Endothelial cell of umbilical vein (primary cell): Measurements from ENCODE around the gene ZNF850. TPM values are rescaled to one million over a fixed set of nuclear protein-coding genes. Genes with fewer than 3 reads are reported as not detected.

Experiments used
- BruUV-seq: library from RNA; stranded (reverse); fragments of 400-500 nt; replicated peaks from 2 replicates; lab custom pipeline; 2021; lab: Mats Ljungman, UMichigan
- CTCF ChIA-PET: fragments of 300-600, 350-600 bp; sonication (Branson Sonifier 250); formaldehyde crosslinking; loops from one replicate; lab custom pipeline; 2021; ENCODE audit warnings: antibody characterized with exemption, inconsistent platforms; lab: Charles Lee
- POLR2A ChIA-PET: fragments of 300-600, 350-600 bp; sonication (Branson Sonifier 250); formaldehyde crosslinking; loops from one replicate; lab custom pipeline; 2021; ENCODE audit warnings: antibody characterized with exemption, inconsistent platforms; lab: Charles Lee
- DNase-seq: peaks from one replicate; pipeline ENCODE4 v3.0.0-alpha.2; 2011; ENCODE audit warnings: low read depth, low spot score
- FAIRE-seq: peaks from 2 replicates; lab custom pipeline; 2011; peaks lifted over from hg19 to GRCh38; lab: Jason Lieb, UNC
- H2AFZ ChIP-seq: 2 replicates; pipeline ENCODE4 v1.6.0; 2012; ENCODE audit warnings: low read depth, low read length, control low read depth, inconsistent platforms
- H3K27ac ChIP-seq: 2 replicates; pipeline ENCODE4 v1.5.1; 2011; ENCODE audit warnings: low read depth, mild to moderate bottlenecking, control low read depth, low read length, moderate library complexity; ENCODE audit not compliant: insufficient read depth
- H3K27me3 ChIP-seq, 2 experiments: 2 replicates each; pipeline versions ENCODE4 v1.6.0 to v1.6.1; 2011; ENCODE audit warnings: low read length in 2 of 2, mixed read lengths in 1 of 2; ENCODE audit not compliant: control insufficient read depth in 2 of 2, insufficient read depth in 2 of 2
- H3K36me3 ChIP-seq, 2 experiments: 2 replicates in 1 of 2; 3 replicates in 1 of 2; pipeline ENCODE4 v1.5.1; 2011; ENCODE audit warnings: low read length in 2 of 2, mild to moderate bottlenecking in 1 of 2, moderate library complexity in 1 of 2; ENCODE audit not compliant: control insufficient read depth in 2 of 2, insufficient read depth in 2 of 2; ENCODE audit errors: extremely low read depth in 1 of 2
- H3K4me1 ChIP-seq: 3 replicates; pipeline ENCODE4 v1.5.1; 2011; ENCODE audit warnings: mild to moderate bottlenecking, low read length; ENCODE audit not compliant: control insufficient read depth, insufficient read depth; ENCODE audit errors: extremely low read depth
- H3K4me2 ChIP-seq: 2 replicates; pipeline ENCODE4 v1.6.1; 2011; ENCODE audit warnings: low read length, control low read depth, mixed read lengths; ENCODE audit not compliant: insufficient read depth
- H3K4me3 ChIP-seq, 3 experiments: fragments of 200-600 bp in 1 of 3; sonication (generic), shearing (Covaris generic) in 1 of 3; replicated peaks in 1 of 3; 2 replicates each; pipeline ENCODE4 v1.5.1; 2011 to 2016; ENCODE audit warnings: control low read depth in 3 of 3, low read length in 3 of 3, mild to moderate bottlenecking in 2 of 3, inconsistent platforms in 1 of 3, low read depth in 1 of 3, moderate library complexity in 1 of 3; ENCODE audit not compliant: insufficient read depth in 1 of 3
- H3K79me2 ChIP-seq: 2 replicates; pipeline ENCODE4 v1.6.0; 2012; ENCODE audit warnings: low read length, inconsistent platforms; ENCODE audit not compliant: control insufficient read depth, insufficient read depth
- H3K9ac ChIP-seq: replicated peaks from 2 replicates; pipeline ENCODE3; 2011; ENCODE audit warnings: low read length, control low read depth; ENCODE audit not compliant: insufficient read depth; ENCODE audit errors: extremely low read depth
- H3K9me1 ChIP-seq: replicated peaks from 3 replicates; pipeline ENCODE4 v1.6.0; 2011; ENCODE audit warnings: mild to moderate bottlenecking, low read length; ENCODE audit not compliant: control insufficient read depth, insufficient read depth; ENCODE audit errors: extremely low read depth
- H3K9me3 ChIP-seq: replicated peaks from 2 replicates; pipeline ENCODE4 v1.5.1; 2012; ENCODE audit warnings: low read length, inconsistent platforms; ENCODE audit not compliant: control insufficient read depth, insufficient read depth
- H4K20me1 ChIP-seq: replicated peaks from 2 replicates; pipeline ENCODE3; 2011; ENCODE audit warnings: mild to moderate bottlenecking, low read length; ENCODE audit not compliant: control insufficient read depth, insufficient read depth; ENCODE audit errors: extremely low read depth
- EZH2 ChIP-seq: IDR thresholded peaks from 2 replicates; pipeline ENCODE4 v1.6.1; 2012; ENCODE audit warnings: borderline replicate concordance, low read depth, mild to moderate bottlenecking, moderate library complexity, low read length, inconsistent platforms; ENCODE audit not compliant: severe bottlenecking
- FOS ChIP-seq: IDR thresholded peaks from 2 replicates; pipeline ENCODE4 v1.6.1; 2011; ENCODE audit warnings: mild to moderate bottlenecking, low read length, moderate library complexity, borderline replicate concordance; ENCODE audit not compliant: insufficient read depth
- GATA2 ChIP-seq: IDR thresholded peaks from 2 replicates; pipeline ENCODE4 v1.7.0; 2011; ENCODE audit warnings: low read depth, mild to moderate bottlenecking, moderate library complexity, mixed read lengths, low read length; ENCODE audit not compliant: insufficient read length, insufficient read depth
- MAX ChIP-seq: IDR thresholded peaks from 2 replicates; pipeline ENCODE4 v1.6.1; 2011; ENCODE audit not compliant: insufficient read depth, insufficient read length
- MYC ChIP-seq: IDR thresholded peaks from one replicate; pipeline ENCODE4 v1.6.1; 2011; ENCODE audit warnings: mild to moderate bottlenecking, low read depth, low read length
- POLR2A ChIP-seq: IDR thresholded peaks from 2 replicates; pipeline ENCODE4 v1.6.1; 2012; ENCODE audit warnings: low read depth, mild to moderate bottlenecking, control low read depth, low read length
- POLR2AphosphoS5 ChIP-seq: IDR thresholded peaks from 2 replicates; pipeline ENCODE4 v1.6.1; 2012; ENCODE audit warnings: low read depth, mild to moderate bottlenecking, control low read depth, low read length, moderate library complexity; ENCODE audit not compliant: insufficient read depth
- dilution Hi-C: fragments of 300-500 bp; cut with MboI; formaldehyde crosslinking; loops from one replicate; pipeline ENCODE4 v1.15.0; 2019; ENCODE audit warnings: low sequenced_read_pairs; ENCODE audit not compliant: extremely low pct_ligation_motif_present
- intact Hi-C: fragments of 100-400 bp; cut with micrococcal nuclease; formaldehyde crosslinking; loops from one replicate; pipeline ENCODE4 v1.10.0; 2022
- polyA plus RNA-seq, 4 experiments: library from polyadenylated mRNA; depleted of rRNA in 3 of 4; stranded (reverse) in 3 of 4; unstranded in 1 of 4; fragments of >200 nt; gene quantifications; 2 replicates each; pipeline versions ENCODE4 v1.2.1 to v1.2.3, GENCODE V29; 2011 to 2012; ENCODE audit warnings: missing spikeins in 1 of 4
- total RNA-seq: library from RNA; stranded (reverse); gene quantifications from 2 replicates; pipeline ENCODE4 v1.2.3, GENCODE V29; 2021
- TF ChIP-seq, protein P1 (sequence below), 2 donors: IDR thresholded peaks; 1 replicate in 1 of 2; 2 replicates in 1 of 2; pipeline ENCODE4 v1.5.1; 2011; ENCODE audit warnings: low read length in 2 of 2, mild to moderate bottlenecking in 2 of 2, moderate library complexity in 2 of 2, control low read depth in 1 of 2, inconsistent platforms in 1 of 2, low read depth in 1 of 2; ENCODE audit not compliant: insufficient read depth in 1 of 2; ENCODE audit errors: extremely low read depth in 1 of 2

The ZNF850 gene
- total and polyA plus RNA-seq, 2 donors (not counting 3 experiments of a cell fraction or from before 2014, with no cell fraction given): 0.98 to 4.5 TPM

DNA sequence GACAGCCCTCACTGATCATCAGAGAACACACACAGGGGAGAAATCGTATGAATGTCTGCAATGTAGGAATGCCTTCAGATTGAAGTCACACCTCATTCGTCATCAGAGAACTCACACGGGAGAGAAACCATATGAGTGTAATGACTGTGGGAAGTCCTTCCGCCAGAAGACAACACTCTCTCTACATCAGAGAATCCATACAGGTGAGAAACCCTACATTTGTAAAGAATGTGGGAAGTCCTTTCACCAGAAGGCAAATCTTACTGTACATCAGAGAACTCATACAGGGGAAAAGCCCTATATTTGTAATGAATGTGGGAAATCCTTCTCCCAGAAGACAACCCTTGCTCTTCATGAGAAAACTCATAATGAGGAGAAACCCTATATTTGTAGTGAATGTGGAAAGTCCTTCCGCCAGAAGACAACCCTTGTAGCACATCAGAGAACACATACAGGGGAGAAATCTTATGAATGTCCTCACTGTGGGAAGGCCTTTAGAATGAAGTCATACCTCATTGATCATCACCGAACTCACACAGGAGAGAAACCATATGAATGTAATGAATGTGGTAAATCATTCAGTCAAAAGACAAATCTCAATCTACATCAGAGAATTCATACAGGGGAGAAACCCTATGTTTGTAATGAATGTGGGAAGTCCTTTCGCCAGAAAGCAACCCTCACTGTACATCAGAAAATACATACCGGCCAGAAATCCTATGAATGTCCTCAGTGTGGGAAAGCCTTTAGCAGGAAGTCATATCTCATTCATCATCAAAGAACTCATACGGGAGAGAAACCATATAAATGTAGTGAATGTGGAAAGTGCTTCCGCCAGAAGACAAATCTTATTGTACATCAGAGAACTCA lies 52.7 kb downstream of the ZNF850 start:
- no peak overlapping the region for H2AFZ ChIP-seq
- H3K4me1 ChIP-seq: no peaks in the 10 kb centered on the region
- dilution Hi-C loops (no loop called here), intact Hi-C loops (no loop called here)
- no peaks in the 10 kb centered on the region for H4K20me1 ChIP-seq
- H3K27me3 ChIP-seq: no peaks in the 10 kb centered on the region
- peaks cover 9 to 21% of the 10 kb centered on the region in 2 experiments for H3K36me3 ChIP-seq
- no peak for FAIRE-seq
- ChIA-PET CTCF (no interaction called here), POLR2A (no interaction called here)
- H3K27ac ChIP-seq: no peak overlapping the region
- H3K9me3 ChIP-seq: peaks cover 26% of the 10 kb centered on the region
- DNase-seq: peak; percentile 14
- no peak overlapping the region for H3K9ac ChIP-seq
- TF ChIP-seq POLR2A (no peak), EZH2 (no peak), POLR2AphosphoS5 (no peak), MYC (no peak), MAX (no peak), GATA2 (no peak), FOS (no peak)
- TF ChIP-seq, protein P1, sequence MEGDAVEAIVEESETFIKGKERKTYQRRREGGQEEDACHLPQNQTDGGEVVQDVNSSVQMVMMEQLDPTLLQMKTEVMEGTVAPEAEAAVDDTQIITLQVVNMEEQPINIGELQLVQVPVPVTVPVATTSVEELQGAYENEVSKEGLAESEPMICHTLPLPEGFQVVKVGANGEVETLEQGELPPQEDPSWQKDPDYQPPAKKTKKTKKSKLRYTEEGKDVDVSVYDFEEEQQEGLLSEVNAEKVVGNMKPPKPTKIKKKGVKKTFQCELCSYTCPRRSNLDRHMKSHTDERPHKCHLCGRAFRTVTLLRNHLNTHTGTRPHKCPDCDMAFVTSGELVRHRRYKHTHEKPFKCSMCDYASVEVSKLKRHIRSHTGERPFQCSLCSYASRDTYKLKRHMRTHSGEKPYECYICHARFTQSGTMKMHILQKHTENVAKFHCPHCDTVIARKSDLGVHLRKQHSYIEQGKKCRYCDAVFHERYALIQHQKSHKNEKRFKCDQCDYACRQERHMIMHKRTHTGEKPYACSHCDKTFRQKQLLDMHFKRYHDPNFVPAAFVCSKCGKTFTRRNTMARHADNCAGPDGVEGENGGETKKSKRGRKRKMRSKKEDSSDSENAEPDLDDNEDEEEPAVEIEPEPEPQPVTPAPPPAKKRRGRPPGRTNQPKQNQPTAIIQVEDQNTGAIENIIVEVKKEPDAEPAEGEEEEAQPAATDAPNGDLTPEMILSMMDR (IDR thresholded peaks at IDR 0.05; ENCODE audit: extremely low read depth in 1 of 2, insufficient read depth in 1 of 2, low read depth in 1 of 2, low read length in 2 of 2): no peak
- no TSS peak for BruUV-seq
- no peaks in the 10 kb centered on the region for H3K9me1 ChIP-seq
- H3K4me2 ChIP-seq: no peak overlapping the region
- H3K79me2 ChIP-seq: no peaks in the 10 kb centered on the region
- no peak overlapping the region for H3K4me3 ChIP-seq
